Left lung (tissue), 10 donors: ENCODE results near the gene AKR1A1. TPM values are rescaled to one million over a fixed set of nuclear protein-coding genes. Genes with fewer than 3 reads are reported as not detected.
"Not testable (repeated sequence)": the region's sequence is repeated elsewhere in the genome, so short reads cannot be mapped to it uniquely, and the experiment has no call there.

Source experiments
- ATAC-seq: fragments of 200-7000 bp; cut with Tn5 transposase; one replicate; pipeline ENCODE4 v1.9.1; 2020; ENCODE audit warnings: moderate library complexity
- DNase-seq, 4 donors: peaks; one replicate each; pipeline ENCODE4 v3.0.0-alpha.2; 2013 to 2020
- H3K27ac ChIP-seq, 2 donors: fragments of 200-600 bp; sonication (generic) in 1 of 2; one replicate each; pipeline versions ENCODE4 v1.5.0 to v1.8.0; 2020 to 2021
- H3K27me3 ChIP-seq, 2 donors: fragments of 200-600 bp; sonication (generic) in 1 of 2; one replicate each; pipeline versions ENCODE4 v1.5.0 to v1.8.0; 2020 to 2021
- H3K36me3 ChIP-seq, 2 donors: fragments of 200-600 bp; sonication (generic) in 1 of 2; one replicate each; pipeline versions ENCODE4 v1.5.0 to v1.8.0; 2020 to 2021
- H3K4me1 ChIP-seq, 2 donors: fragments of 200-600 bp; one replicate each; pipeline ENCODE4 v1.8.0; 2021
- H3K4me3 ChIP-seq, 2 donors: fragments of 200-600 bp; sonication (generic) in 1 of 2; one replicate each; pipeline versions ENCODE4 v1.5.0 to v1.8.0; 2020 to 2021; ENCODE audit warnings: mild to moderate bottlenecking in 1 of 2
- H3K9me3 ChIP-seq, 2 donors: fragments of 200-600 bp; sonication (generic) in 1 of 2; one replicate each; pipeline versions ENCODE4 v1.5.0 to v1.8.0; 2020 to 2021
- intact Hi-C, 2 donors: fragments of 100-400 bp; cut with DNase I; formaldehyde crosslinking; loops; one replicate each; pipeline versions ENCODE4 v1.11.2 to v1.14.2; 2022
- polyA plus RNA-seq, 6 donors: library from polyadenylated mRNA; unstranded; fragments of 120-200 nt; gene quantifications; one replicate each; pipeline ENCODE4 v1.2.1, GENCODE V29; 2013; ENCODE audit not compliant: insufficient read length in 6 of 6
- total RNA-seq, 2 donors: library from RNA; stranded (reverse); fragmentation: NEBNext Ultra II Directional; extraction: Animal tissue kit (Norgen Biotek cat#: 25700); gene quantifications; one replicate each; pipeline ENCODE4 v1.2.1, GENCODE V29; 2021
- TF ChIP-seq, protein P1 (sequence below), 2 donors: fragments of 200-600 bp; sonication (generic) in 1 of 2; IDR thresholded peaks; one replicate each; pipeline versions ENCODE4 v1.5.0 to v1.8.0; 2021; ENCODE audit warnings: antibody characterized with exemption in 2 of 2
- donor health status: DM: no; HTN: yes; CAD: no.
- donor health status: DM: no; HTN: no; CAD: no.

Gene AKR1A1
- total and polyA plus RNA-seq, 8 donors = 134 to 258 (median 151) TPM

DNA sequence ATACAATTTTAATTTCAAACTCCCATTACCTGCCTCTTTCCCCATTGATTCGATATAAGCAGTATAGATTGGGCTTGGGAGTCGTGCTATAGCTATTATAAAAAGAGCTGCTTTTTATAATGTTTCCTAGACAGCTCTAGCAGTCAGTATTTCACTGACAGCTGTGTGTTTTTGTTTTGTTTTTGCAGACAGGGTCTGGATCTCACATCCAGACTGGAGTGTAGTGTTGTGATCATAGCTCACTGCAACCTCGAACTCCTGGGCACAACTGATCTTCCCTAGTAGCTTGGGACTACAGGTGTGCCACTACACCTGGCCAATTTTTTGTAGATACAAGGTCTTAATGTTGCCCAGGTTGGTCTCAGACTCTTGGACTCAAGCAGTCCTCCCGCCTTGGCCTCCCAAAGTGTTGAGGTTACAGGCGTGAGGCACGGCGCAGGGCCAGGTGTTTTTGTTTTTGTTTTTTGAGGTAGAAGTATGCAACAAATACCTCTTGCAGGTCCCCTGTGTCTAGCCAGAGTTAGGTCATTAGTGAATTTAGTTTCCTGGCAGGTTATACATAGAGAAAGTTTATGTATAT lies 35.0 kb downstream of the AKR1A1 start:
- Histone ChIP-seq H3K27ac (peak overlapping the region in 1 of 2 donors; percentile 93), H3K4me3 (peak overlapping the region in 1 of 2 donors; percentile 100), H3K36me3 (no peaks in the 10 kb centered on the region), H3K9me3 (no peaks in the 10 kb centered on the region), H3K27me3 (no peaks in the 10 kb centered on the region), H3K4me1 (peaks cover 13 to 44% of the 10 kb centered on the region in 2 donors)
- intact Hi-C loops = no loop called here
- ATAC-seq (no peak), DNase-seq (no peak)
- TF ChIP-seq, protein P1, sequence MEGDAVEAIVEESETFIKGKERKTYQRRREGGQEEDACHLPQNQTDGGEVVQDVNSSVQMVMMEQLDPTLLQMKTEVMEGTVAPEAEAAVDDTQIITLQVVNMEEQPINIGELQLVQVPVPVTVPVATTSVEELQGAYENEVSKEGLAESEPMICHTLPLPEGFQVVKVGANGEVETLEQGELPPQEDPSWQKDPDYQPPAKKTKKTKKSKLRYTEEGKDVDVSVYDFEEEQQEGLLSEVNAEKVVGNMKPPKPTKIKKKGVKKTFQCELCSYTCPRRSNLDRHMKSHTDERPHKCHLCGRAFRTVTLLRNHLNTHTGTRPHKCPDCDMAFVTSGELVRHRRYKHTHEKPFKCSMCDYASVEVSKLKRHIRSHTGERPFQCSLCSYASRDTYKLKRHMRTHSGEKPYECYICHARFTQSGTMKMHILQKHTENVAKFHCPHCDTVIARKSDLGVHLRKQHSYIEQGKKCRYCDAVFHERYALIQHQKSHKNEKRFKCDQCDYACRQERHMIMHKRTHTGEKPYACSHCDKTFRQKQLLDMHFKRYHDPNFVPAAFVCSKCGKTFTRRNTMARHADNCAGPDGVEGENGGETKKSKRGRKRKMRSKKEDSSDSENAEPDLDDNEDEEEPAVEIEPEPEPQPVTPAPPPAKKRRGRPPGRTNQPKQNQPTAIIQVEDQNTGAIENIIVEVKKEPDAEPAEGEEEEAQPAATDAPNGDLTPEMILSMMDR (IDR thresholded peaks at IDR 0.05) = no peak

DNA sequence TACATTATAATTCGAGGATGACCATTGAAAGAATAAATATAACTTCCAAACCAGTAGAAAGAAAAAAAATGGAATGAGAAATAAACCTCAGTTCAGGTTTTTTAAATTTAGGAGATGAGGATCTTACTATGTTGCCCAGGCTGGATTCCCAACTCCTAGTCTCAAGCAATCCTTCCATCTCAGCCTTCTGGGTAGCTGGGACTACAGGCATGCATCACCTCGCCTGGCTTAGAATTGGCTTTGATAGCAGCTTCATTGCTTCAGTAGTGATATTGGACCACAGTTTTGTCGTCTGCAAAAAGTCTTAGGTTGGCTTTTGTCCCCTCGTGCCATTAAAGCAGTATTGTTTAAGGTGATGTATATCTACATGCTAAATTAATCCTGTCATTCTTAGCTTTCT lies 36.1 kb downstream of the AKR1A1 start:
- TF ChIP-seq, protein P1 (IDR thresholded peaks at IDR 0.05) = no peak
- DNase-seq = no peak
- Histone ChIP-seq H3K27ac (peak overlapping the region in 1 of 2 donors; percentile 45), H3K4me1 (peaks cover 16 to 48% of the 10 kb centered on the region in 2 donors), H3K4me3 (peak overlapping the region in 1 of 2 donors; percentile 24), H3K9me3 (no peaks in the 10 kb centered on the region), H3K36me3 (peaks cover 0 to 8% of the 10 kb centered on the region in 2 donors), H3K27me3 (no peaks in the 10 kb centered on the region)
- intact Hi-C loops = no loop called here
- no peak for ATAC-seq

DNA sequence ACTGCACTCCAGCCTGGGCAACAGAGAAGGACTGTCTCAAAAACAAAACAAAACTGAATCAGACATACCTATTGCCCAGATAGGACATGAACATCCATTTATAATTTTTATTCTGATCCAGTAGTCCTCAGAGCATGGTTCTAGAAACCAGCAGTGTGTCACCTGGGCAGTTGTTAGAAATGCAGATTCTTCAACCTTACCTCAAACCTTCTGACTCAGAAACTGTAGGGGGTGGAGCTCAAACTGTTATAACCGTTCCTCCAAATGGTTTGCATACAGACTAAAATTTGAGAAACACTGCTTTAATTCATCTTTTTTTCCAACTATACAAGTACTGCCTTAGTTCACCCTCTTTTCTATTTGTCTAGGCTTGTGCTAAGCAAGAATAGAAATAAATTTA lies 39.2 kb downstream of the AKR1A1 start:
- H3K4me3 ChIP-seq = no peak overlapping the region
- no peak overlapping the region for H3K27ac ChIP-seq
- intact Hi-C loops = no loop called here
- no peaks in the 10 kb centered on the region for H3K27me3 ChIP-seq
- H3K36me3 ChIP-seq = peaks cover 0 to 35% of the 10 kb centered on the region in 2 donors
- no peak for DNase-seq
- TF ChIP-seq, protein P1 (IDR thresholded peaks at IDR 0.05) = no peak
- no peaks in the 10 kb centered on the region for H3K9me3 ChIP-seq
- ATAC-seq = peak; percentile 34
- H3K4me1 ChIP-seq = peaks cover 16 to 33% of the 10 kb centered on the region in 2 donors

DNA sequence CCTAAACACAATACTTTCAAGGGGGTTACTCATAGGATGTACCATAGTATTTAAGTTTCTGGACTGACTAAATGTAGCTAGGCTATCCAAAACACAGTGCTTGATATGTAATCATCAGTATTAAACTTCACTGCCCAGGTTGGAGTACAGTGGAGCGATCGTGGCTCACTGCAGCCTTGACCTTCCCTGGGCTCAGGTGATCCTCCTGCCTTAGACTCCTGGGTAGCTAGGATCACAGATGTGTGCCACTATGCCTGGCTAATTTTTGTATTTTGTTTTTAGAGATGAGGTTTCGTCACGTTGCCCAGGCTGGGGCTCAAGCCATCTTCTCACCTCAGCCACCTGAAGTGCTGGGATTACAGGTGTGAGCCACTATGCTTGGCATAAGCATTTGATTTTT lies 43.8 kb downstream of the AKR1A1 start:
- Histone ChIP-seq H3K27me3 (no peaks in the 10 kb centered on the region), H3K27ac (no peak overlapping the region), H3K36me3 (peaks cover 0 to 68% of the 10 kb centered on the region in 2 donors), H3K4me3 (no peak overlapping the region), H3K4me1 (peaks cover 8 to 9% of the 10 kb centered on the region in 2 donors), H3K9me3 (no peaks in the 10 kb centered on the region)
- DNase-seq (no peak), ATAC-seq (no peak)
- intact Hi-C loops = no loop called here
- TF ChIP-seq, protein P1 (IDR thresholded peaks at IDR 0.05) = no peak

DNA sequence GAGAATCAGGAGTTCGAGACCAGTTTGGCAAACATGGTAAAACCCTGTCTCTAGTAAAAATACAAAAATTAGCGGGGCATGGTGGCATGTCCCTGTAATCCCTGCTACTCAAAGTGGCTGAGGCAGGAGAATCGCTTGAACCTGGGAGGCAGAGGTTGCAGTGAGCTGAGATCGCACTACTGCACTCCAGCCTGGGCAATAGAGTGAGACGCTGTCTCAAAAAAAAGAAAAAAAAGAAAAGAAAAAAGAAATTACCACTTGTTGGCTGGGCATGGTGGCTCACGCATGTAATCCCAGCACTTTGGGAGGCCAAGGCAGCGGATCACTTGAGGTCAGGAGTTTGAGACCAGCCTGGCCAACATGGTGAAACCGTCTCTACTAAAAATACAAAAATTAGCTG lies 46.1 kb downstream of the AKR1A1 start:
- peaks cover 0 to 65% of the 10 kb centered on the region in 2 donors for H3K36me3 ChIP-seq
- H3K9me3 ChIP-seq, ATAC-seq, H3K27ac ChIP-seq, H3K27me3 ChIP-seq, H3K4me3 ChIP-seq, intact Hi-C loops, DNase-seq, H3K4me1 ChIP-seq: not testable (repeated sequence)

DNA sequence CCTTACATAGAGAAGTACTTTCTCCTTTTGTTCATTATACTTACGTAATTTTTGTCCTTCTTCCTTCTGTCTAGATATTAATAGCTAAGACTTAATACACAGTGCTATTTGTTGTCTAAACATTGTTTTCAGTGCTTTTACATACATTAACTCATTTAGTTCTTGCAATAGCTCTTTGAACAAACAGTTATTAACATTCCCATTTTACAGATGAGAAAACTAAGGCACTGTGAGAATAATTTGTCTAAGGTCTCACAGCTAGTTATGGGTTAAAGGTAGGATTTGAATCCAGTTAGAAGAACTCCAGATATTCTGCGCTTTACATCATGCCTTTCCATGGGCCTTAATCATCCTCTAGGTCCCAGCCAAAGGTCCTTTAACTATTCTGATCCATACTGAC lies 53.6 kb downstream of the AKR1A1 start:
- no peaks in the 10 kb centered on the region for H3K9me3 ChIP-seq
- DNase-seq = no peak
- peaks cover 0 to 50% of the 10 kb centered on the region in 2 donors for H3K36me3 ChIP-seq
- peaks cover 0 to 23% of the 10 kb centered on the region in 2 donors for H3K4me1 ChIP-seq
- TF ChIP-seq, protein P1 (IDR thresholded peaks at IDR 0.05) = no peak
- no peaks in the 10 kb centered on the region for H3K27me3 ChIP-seq
- no peak overlapping the region for H3K4me3 ChIP-seq
- ATAC-seq = no peak
- H3K27ac ChIP-seq = no peak overlapping the region
- intact Hi-C loops = no loop called here
